GM23248 (cell line): ENCODE data around the gene KRTAP13-1. TPM values are rescaled to one million over a fixed set of nuclear protein-coding genes. Genes with fewer than 3 reads are reported as not detected.

Source experiments
- DNase-seq: peaks from one replicate; pipeline ENCODE4 v3.0.0-alpha.2; 2015
- H2AFZ ChIP-seq: fragments of 200-600 bp; sonication (generic); 2 replicates; pipeline ENCODE4 v1.6.1; 2016; ENCODE audit warnings: antibody characterized with exemption
- H3F3A ChIP-seq: fragments of 200-600 bp; sonication (generic); 2 replicates; pipeline ENCODE4 v1.6.1; 2016; ENCODE audit warnings: mild to moderate bottlenecking, antibody characterized with exemption, mixed run types; ENCODE audit not compliant: insufficient read depth
- H3K27ac ChIP-seq: fragments of 200-600 bp; sonication (generic); 2 replicates; pipeline ENCODE4 v1.5.1; 2016; ENCODE audit warnings: mild to moderate bottlenecking
- H3K27me3 ChIP-seq: fragments of 200-600 bp; sonication (generic); replicated peaks from 2 replicates; pipeline ENCODE4 v1.6.1; 2016; ENCODE audit warnings: mild to moderate bottlenecking; ENCODE audit not compliant: insufficient read depth
- H3K36me3 ChIP-seq: fragments of 200-600 bp; sonication (generic); 2 replicates; pipeline ENCODE4 v1.6.1; 2016; ENCODE audit warnings: low read depth, mild to moderate bottlenecking
- H3K4me1 ChIP-seq: fragments of 200-600 bp; sonication (generic); 2 replicates; pipeline ENCODE4 v1.6.1; 2016; ENCODE audit warnings: mild to moderate bottlenecking; ENCODE audit not compliant: insufficient read depth
- H3K4me2 ChIP-seq: fragments of 200-600 bp; sonication (generic); one replicate; pipeline ENCODE4 v1.6.1; 2016; ENCODE audit warnings: mild to moderate bottlenecking; ENCODE audit not compliant: unreplicated experiment
- H3K4me3 ChIP-seq: fragments of 200-600 bp; sonication (generic); 2 replicates; pipeline ENCODE4 v1.5.1; 2016; ENCODE audit warnings: mild to moderate bottlenecking
- H3K79me2 ChIP-seq: fragments of 200-600 bp; sonication (generic); 2 replicates; pipeline ENCODE4 v1.6.1; 2016; ENCODE audit warnings: mild to moderate bottlenecking; ENCODE audit not compliant: insufficient read depth
- H3K9ac ChIP-seq: fragments of 200-600 bp; sonication (generic); 2 replicates; pipeline ENCODE4 v1.6.1; 2016; ENCODE audit warnings: mild to moderate bottlenecking
- H3K9me2 ChIP-seq: fragments of 200-600 bp; sonication (generic); 2 replicates; pipeline ENCODE4 v1.6.1; 2016; ENCODE audit warnings: mixed run types, mild to moderate bottlenecking, moderate library complexity; ENCODE audit not compliant: insufficient read depth
- H3K9me3 ChIP-seq: fragments of 200-600 bp; sonication (generic); one replicate; pipeline ENCODE4 v1.6.1; 2017; ENCODE audit warnings: low read depth
- H4K20me1 ChIP-seq: fragments of 200-600 bp; sonication (generic); 2 replicates; pipeline ENCODE4 v1.6.0; 2016; ENCODE audit not compliant: insufficient read depth
- EZH2 ChIP-seq: fragments of 200-600 bp; sonication (generic); IDR thresholded peaks from 2 replicates; pipeline ENCODE4 v1.6.1; 2018; ENCODE audit warnings: antibody characterized with exemption, mild to moderate bottlenecking; ENCODE audit not compliant: insufficient read depth, poor library complexity, severe bottlenecking
- EZH2phosphoT487 ChIP-seq: fragments of 200-600 bp; sonication (generic); IDR thresholded peaks from 2 replicates; pipeline ENCODE4 v1.6.1; 2018; ENCODE audit warnings: antibody characterized with exemption, moderate library complexity, mild to moderate bottlenecking, low read depth; ENCODE audit not compliant: insufficient read depth
- WGBS, 2 experiments: methylation state at CpG; one replicate each; pipeline ENCODE4 v1.1.6; 2015 to 2017; ENCODE audit warnings: low lambda C conversion rate in 2 of 2, low coverage in 1 of 2; ENCODE audit errors: missing lambda C conversion rate in 2 of 2; 5-methylcytosine and 5-hydroxymethylcytosine counted together
- in situ Hi-C: fragments of 300-500 bp; cut with MboI; formaldehyde crosslinking; loops from 2 replicates; pipeline ENCODE4 v1.15.0; 2020
- polyA plus RNA-seq: library from polyadenylated mRNA; unstranded; fragments of >200 nt; fragmentation: Nextera tagmentation; extraction: Ambion mirVana; gene quantifications from 2 replicates; pipeline ENCODE4 v1.2.1, GENCODE V29; 2016
- total RNA-seq: library from RNA; depleted of rRNA; stranded (reverse); fragments of >200 nt; shearing (Covaris generic); gene quantifications from 2 replicates; pipeline ENCODE4 v1.2.3, GENCODE V29; 2014; rRNA removed

Gene KRTAP13-1
- total RNA-seq (not detected in 2 replicates), polyA plus RNA-seq (not detected in 2 replicates)

- Histone ChIP-seq H3K27ac (no peak within 1 kb of the TSS), H2AFZ (no peak within 1 kb of the TSS), H3F3A (no peaks in the 10 kb centered on the region), H3K27me3 (no peaks in the 10 kb centered on the region), H3K36me3 (no peaks in the 10 kb centered on the region), H3K9me3 (no peaks in the 10 kb centered on the region), H3K9me2 (no peaks in the 10 kb centered on the region), H3K4me2 (no peak within 1 kb of the TSS), H4K20me1 (no peaks in the 10 kb centered on the region), H3K9ac (no peak within 1 kb of the TSS), H3K4me1 (no peaks in the 10 kb centered on the region), H3K79me2 (no peaks in the 10 kb centered on the region), H3K4me3 (no peak within 1 kb of the TSS)
- no peak for DNase-seq
- 22 to 26% methylated on average over 4 of the region's 4 CpGs for WGBS, 2 experiments
- in situ Hi-C loops = no loop called here
- TF ChIP-seq EZH2phosphoT487 = no peak
- TF ChIP-seq EZH2 = no peak
Observed at GRCh38 chr21:30395731-30396130, at the start of gene KRTAP13-1. TSS of gene KRTAP13-1 (plus strand) at chr21:30396031. CDS start at chr21:30396087, 56 bp downstream.

GRCh38 chr21:30348506-30348905, 47.3 kb upstream of the KRTAP13-1 start, which contains the start of gene KRTAP23-1:
TSS of gene KRTAP23-1 (minus strand) at chr21:30348606. CDS start at chr21:30348606, 0 bp downstream.
- Histone ChIP-seq H3K4me3 (no peak within 1 kb of the TSS), H3K4me1 (no peaks in the 10 kb centered on the region), H3K79me2 (no peaks in the 10 kb centered on the region), H3K36me3 (no peaks in the 10 kb centered on the region), H3K9me3 (no peaks in the 10 kb centered on the region), H3K27me3 (no peaks in the 10 kb centered on the region), H3K9me2 (no peaks in the 10 kb centered on the region), H3K4me2 (no peak within 1 kb of the TSS), H4K20me1 (no peaks in the 10 kb centered on the region), H3K9ac (no peak within 1 kb of the TSS), H3F3A (no peaks in the 10 kb centered on the region), H2AFZ (no peak within 1 kb of the TSS), H3K27ac (no peak within 1 kb of the TSS)
- no peak for DNase-seq
- WGBS, 2 experiments = 44 to 56% methylated on average over 4 of the region's 4 CpGs
- in situ Hi-C loops = no loop called here
- TF ChIP-seq EZH2phosphoT487 = no peak
- no peak for TF ChIP-seq EZH2

GRCh38 chr21:30349572-30349971, 46.3 kb upstream of the KRTAP13-1 start:
- H3K4me3 ChIP-seq = no peak overlapping the region

GRCh38 chr21:30351534-30351933, 44.3 kb upstream of the KRTAP13-1 start:
- Histone ChIP-seq H3K4me2 (no peak overlapping the region), H3K36me3 (no peaks in the 10 kb centered on the region), H2AFZ (no peak overlapping the region), H3K9me3 (no peaks in the 10 kb centered on the region), H3K4me1 (no peaks in the 10 kb centered on the region), H3K9ac (no peak overlapping the region), H4K20me1 (no peaks in the 10 kb centered on the region), H3K4me3 (no peak overlapping the region), H3K9me2 (no peaks in the 10 kb centered on the region), H3F3A (no peaks in the 10 kb centered on the region), H3K27ac (no peak overlapping the region), H3K79me2 (no peaks in the 10 kb centered on the region), H3K27me3 (no peaks in the 10 kb centered on the region)
- 44 to 52% methylated on average over 1 of the region's 1 CpG for WGBS, 2 experiments
- in situ Hi-C loops = no loop called here
- TF ChIP-seq EZH2 (no peak), EZH2phosphoT487 (no peak)
- DNase-seq = no peak

More at GRCh38 chr21:30349572-30349971, 46.3 kb upstream of the KRTAP13-1 start:
- Histone ChIP-seq H3K4me1 (no peaks in the 10 kb centered on the region), H3K4me2 (no peak overlapping the region), H3K36me3 (no peaks in the 10 kb centered on the region), H3K79me2 (no peaks in the 10 kb centered on the region), H2AFZ (no peak overlapping the region), H3K27ac (no peak overlapping the region), H3K9me2 (no peaks in the 10 kb centered on the region), H3K9ac (no peak overlapping the region), H4K20me1 (no peaks in the 10 kb centered on the region), H3K27me3 (no peaks in the 10 kb centered on the region), H3F3A (no peaks in the 10 kb centered on the region), H3K9me3 (no peaks in the 10 kb centered on the region)
- no peak for DNase-seq
- TF ChIP-seq EZH2 = no peak
- no peak for TF ChIP-seq EZH2phosphoT487
- in situ Hi-C loops = no loop called here
- WGBS, 2 experiments = 0 to 2% methylated on average over 3 of the region's 3 CpGs
